Measurements from ENCODE around the gene TEAD1. TPM values are rescaled to one million over a fixed set of nuclear protein-coding genes. Genes with fewer than 3 reads are reported as not detected.

The TEAD1 gene
- total and polyA plus RNA-seq, 2 experiments from 2014 or later, result 24.5 to 103 TPM

DNA sequence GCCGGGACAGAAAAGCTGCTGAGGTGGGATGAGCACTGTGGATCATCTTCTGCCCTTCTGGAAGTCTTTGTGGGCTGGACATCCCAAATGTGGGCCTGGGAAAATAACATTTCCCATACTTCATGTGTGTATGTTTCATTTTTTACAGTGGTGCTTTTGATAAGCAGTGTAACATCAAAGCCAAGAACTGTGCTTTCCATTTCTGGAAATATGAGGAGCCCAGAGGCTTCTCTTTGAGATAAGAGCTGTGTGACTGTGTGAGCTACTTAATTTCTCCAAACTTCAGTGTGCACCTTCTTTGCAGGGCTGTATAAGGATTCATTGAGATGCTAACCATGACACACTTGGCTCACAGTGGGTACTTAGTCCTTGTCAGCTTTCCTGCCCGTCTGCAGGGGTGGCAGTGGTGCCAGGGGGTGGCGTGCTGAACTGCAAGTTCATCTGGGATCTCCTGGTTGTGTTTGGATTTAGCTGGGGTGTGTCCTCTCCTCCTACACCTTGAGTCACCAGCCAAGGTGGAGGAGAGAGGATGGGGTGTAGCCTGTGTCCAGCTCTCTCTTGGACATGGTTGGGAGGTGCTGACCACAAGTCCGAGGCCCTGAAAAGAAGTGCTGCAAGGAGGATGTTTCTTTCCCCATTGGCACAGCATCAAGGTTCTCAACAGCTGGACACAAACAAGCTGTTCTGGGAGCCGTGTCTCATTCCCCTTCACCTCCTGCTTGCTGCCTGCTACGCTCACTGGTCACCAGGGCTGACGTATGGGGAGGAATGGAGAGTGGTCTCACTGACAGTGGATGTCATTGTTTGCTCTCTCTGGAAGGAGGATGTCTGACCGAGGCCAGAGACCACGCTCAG is 139.4 kb downstream of the TEAD1 start:
- Histone ChIP-seq H4K20me1 (replicated peaks; ENCODE audit: insufficient read depth) (peaks cover 10% of the 10 kb centered on the region; the same call in 1 of the 2 replicates), H3K4me1 (ENCODE audit: insufficient read depth) (peaks cover 26% of the 10 kb centered on the region), H3K27ac (ENCODE audit: low read depth) (0 out of 2 replicates have a peak overlapping the region, but pooled peaks have one; percentile 19), H2AFZ (no peak overlapping the region), H3K4me3 (no peak overlapping the region), H3K36me3 (ENCODE audit: insufficient read depth) (no peaks in the 10 kb centered on the region), H3F3A (replicated peaks; ENCODE audit: low read depth) (no peaks in the 10 kb centered on the region), H3K4me2 (no peak overlapping the region), H3K79me2 (replicated peaks; ENCODE audit: insufficient read depth) (peaks cover 89% of the 10 kb centered on the region), H3K27me3 (ENCODE audit: insufficient read depth) (no peaks in the 10 kb centered on the region), H3K9me2 (ENCODE audit: insufficient read depth) (peaks cover 8% of the 10 kb centered on the region; the same call in 1 of the 2 replicates)
- DNase-seq (ENCODE audit: low spot score), result no peak
- no peak overlapping the region for H3K27ac Mint-ChIP-seq
- H3K4me1 Mint-ChIP-seq, result peaks cover 66% of the 10 kb centered on the region
- H3K36me3 Mint-ChIP-seq (ENCODE audit: low read depth), result no peaks in the 10 kb centered on the region
- peaks cover 6% of the 10 kb centered on the region for H3K27me3 Mint-ChIP-seq (ENCODE audit: insufficient read depth, low read depth, poor library complexity)
- no peaks in the 10 kb centered on the region for H3K9me3 Mint-ChIP-seq
- no peak overlapping the region for H3K4me3 Mint-ChIP-seq
- ATAC-seq, result no peak
- TF ChIP-seq CREB1 (CRISPR knock-in tag; IDR thresholded peaks at IDR 0.05; ENCODE audit: low read depth) (no peak), REST (IDR thresholded peaks at IDR 0.05; ENCODE audit: unreplicated experiment) (no peak), ZNF114 (CRISPR knock-in tag; IDR thresholded peaks at IDR 0.05) (no peak), JUNB (IDR thresholded peaks at IDR 0.05; ENCODE audit: unreplicated experiment) (no peak)

- Histone ChIP-seq H3K36me3 (ENCODE audit: insufficient read depth) (no peaks in the 10 kb centered on the region), H3K27ac (ENCODE audit: low read depth) (0 out of 2 replicates have a peak overlapping the region, but pooled peaks have one; percentile 14), H3K4me1 (ENCODE audit: insufficient read depth) (peaks cover 26% of the 10 kb centered on the region), H3F3A (replicated peaks; ENCODE audit: low read depth) (no peaks in the 10 kb centered on the region), H2AFZ (no peak overlapping the region), H3K4me3 (no peak overlapping the region), H3K9me2 (ENCODE audit: insufficient read depth) (peaks cover 8% of the 10 kb centered on the region; the same call in 1 of the 2 replicates), H3K27me3 (ENCODE audit: insufficient read depth) (no peaks in the 10 kb centered on the region), H3K4me2 (no peak overlapping the region), H3K79me2 (replicated peaks; ENCODE audit: insufficient read depth) (peaks cover 85% of the 10 kb centered on the region), H4K20me1 (replicated peaks; ENCODE audit: insufficient read depth) (peaks cover 10% of the 10 kb centered on the region)
- DNase-seq (ENCODE audit: low spot score) (no peak), ATAC-seq (no peak)
- no peaks in the 10 kb centered on the region for H3K36me3 Mint-ChIP-seq (ENCODE audit: low read depth)
- no peaks in the 10 kb centered on the region for H3K9me3 Mint-ChIP-seq
- H3K4me3 Mint-ChIP-seq, result no peak overlapping the region
- H3K27ac Mint-ChIP-seq, result peak overlapping the region; percentile 64; the same call in 1 of the 2 replicates
- peaks cover 6% of the 10 kb centered on the region for H3K27me3 Mint-ChIP-seq (ENCODE audit: insufficient read depth, low read depth, poor library complexity)
- peaks cover 55% of the 10 kb centered on the region for H3K4me1 Mint-ChIP-seq
- TF ChIP-seq, protein P1, sequence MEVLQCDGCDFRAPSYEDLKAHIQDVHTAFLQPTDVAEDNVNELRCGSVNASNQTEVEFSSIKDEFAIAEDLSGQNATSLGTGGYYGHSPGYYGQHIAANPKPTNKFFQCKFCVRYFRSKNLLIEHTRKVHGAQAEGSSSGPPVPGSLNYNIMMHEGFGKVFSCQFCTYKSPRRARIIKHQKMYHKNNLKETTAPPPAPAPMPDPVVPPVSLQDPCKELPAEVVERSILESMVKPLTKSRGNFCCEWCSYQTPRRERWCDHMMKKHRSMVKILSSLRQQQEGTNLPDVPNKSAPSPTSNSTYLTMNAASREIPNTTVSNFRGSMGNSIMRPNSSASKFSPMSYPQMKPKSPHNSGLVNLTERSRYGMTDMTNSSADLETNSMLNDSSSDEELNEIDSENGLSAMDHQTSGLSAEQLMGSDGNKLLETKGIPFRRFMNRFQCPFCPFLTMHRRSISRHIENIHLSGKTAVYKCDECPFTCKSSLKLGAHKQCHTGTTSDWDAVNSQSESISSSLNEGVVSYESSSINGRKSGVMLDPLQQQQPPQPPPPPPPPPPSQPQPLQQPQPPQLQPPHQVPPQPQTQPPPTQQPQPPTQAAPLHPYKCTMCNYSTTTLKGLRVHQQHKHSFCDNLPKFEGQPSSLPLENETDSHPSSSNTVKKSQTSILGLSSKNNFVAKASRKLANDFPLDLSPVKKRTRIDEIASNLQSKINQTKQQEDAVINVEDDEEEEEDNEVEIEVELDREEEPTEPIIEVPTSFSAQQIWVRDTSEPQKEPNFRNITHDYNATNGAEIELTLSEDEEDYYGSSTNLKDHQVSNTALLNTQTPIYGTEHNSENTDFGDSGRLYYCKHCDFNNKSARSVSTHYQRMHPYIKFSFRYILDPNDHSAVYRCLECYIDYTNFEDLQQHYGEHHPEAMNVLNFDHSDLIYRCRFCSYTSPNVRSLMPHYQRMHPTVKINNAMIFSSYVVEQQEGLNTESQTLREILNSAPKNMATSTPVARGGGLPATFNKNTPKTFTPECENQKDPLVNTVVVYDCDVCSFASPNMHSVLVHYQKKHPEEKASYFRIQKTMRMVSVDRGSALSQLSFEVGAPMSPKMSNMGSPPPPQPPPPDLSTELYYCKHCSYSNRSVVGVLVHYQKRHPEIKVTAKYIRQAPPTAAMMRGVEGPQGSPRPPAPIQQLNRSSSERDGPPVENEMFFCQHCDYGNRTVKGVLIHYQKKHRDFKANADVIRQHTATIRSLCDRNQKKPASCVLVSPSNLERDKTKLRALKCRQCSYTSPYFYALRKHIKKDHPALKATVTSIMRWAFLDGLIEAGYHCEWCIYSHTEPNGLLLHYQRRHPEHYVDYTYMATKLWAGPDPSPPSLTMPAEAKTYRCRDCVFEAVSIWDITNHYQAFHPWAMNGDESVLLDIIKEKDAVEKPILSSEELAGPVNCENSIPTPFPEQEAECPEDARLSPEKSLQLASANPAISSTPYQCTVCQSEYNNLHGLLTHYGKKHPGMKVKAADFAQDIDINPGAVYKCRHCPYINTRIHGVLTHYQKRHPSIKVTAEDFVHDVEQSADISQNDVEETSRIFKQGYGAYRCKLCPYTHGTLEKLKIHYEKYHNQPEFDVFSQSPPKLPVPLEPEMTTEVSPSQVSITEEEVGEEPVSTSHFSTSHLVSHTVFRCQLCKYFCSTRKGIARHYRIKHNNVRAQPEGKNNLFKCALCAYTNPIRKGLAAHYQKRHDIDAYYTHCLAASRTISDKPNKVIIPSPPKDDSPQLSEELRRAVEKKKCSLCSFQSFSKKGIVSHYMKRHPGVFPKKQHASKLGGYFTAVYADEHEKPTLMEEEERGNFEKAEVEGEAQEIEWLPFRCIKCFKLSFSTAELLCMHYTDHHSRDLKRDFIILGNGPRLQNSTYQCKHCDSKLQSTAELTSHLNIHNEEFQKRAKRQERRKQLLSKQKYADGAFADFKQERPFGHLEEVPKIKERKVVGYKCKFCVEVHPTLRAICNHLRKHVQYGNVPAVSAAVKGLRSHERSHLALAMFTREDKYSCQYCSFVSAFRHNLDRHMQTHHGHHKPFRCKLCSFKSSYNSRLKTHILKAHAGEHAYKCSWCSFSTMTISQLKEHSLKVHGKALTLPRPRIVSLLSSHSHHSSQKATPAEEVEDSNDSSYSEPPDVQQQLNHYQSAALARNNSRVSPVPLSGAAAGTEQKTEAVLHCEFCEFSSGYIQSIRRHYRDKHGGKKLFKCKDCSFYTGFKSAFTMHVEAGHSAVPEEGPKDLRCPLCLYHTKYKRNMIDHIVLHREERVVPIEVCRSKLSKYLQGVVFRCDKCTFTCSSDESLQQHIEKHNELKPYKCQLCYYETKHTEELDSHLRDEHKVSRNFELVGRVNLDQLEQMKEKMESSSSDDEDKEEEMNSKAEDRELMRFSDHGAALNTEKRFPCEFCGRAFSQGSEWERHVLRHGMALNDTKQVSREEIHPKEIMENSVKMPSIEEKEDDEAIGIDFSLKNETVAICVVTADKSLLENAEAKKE (CRISPR knock-in tag; IDR thresholded peaks at IDR 0.05), result no peak
- TF ChIP-seq STAT1 (IDR thresholded peaks at IDR 0.05; ENCODE audit: unreplicated experiment) (no peak), ZNF331 (CRISPR knock-in tag; IDR thresholded peaks at IDR 0.05; ENCODE audit: low read depth) (no peak), REST (IDR thresholded peaks at IDR 0.05; ENCODE audit: unreplicated experiment) (no peak)
Observed at GRCh38 chr11:12815129-12815480, 140.9 kb downstream of the TEAD1 start.
